CD4-positive, alpha-beta T cell treated with Interleukin-2 at 100 ng/mL for 4 hours (primary cell): ENCODE results near the gene SLC25A25.
"Not testable (repeated sequence)": the region's sequence is repeated elsewhere in the genome, so short reads cannot be mapped to it uniquely, and the experiment has no call there.

Experiments used
- DNase-seq: peaks from one replicate; pipeline ENCODE4 v3.0.0-alpha.2; 2020; ENCODE audit warnings: low spot score

The SLC25A25 gene

DNA sequence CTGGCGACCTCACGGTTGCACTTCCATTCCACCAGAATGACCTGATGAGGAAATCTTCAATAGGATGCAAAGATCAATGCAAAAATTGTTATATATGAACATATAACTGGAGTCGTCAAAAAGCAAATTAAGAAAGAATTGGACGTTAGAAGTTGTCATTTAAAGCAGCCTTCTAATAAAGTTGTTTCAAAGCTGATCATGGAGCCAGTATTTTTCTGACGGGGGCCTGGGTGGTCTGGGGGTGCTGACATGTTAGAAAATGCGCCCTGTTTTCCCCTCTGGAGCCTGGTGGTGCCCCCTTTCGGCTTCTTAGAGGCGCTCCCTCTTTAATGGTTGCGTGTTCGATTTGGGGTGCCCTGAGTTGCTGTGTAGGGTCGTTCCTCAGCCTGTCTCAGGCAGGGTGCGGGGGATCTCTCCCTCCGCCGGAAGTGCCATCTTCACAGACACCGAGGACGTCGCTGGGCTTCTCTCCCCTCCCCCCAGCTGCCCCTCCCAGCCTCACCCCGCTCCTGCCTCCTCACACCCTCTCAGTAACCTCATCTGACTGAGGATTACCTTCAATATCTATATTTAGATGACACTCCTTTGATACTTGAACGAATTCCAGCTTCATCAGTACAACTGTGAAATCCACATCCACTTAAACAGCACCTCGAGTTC lies 41.1 kb downstream of the SLC25A25 start:
- no peak for DNase-seq

- not testable (repeated sequence) for DNase-seq
Measured at GRCh38 chr9:128111726-128112125, 43.7 kb downstream of the SLC25A25 start.

- no peak for DNase-seq
Measured at GRCh38 chr9:128113526-128114325, 45.7 kb downstream of the SLC25A25 start.

- DNase-seq, result no peak
Measured at GRCh38 chr9:128114326-128115186, 46.5 kb downstream of the SLC25A25 start.

GRCh38 chr9:128115187-128116103 lies 47.4 kb downstream of the SLC25A25 start:
- no peak for DNase-seq

GRCh38 chr9:128116104-128117083 lies 48.4 kb downstream of the SLC25A25 start:
- DNase-seq, result no peak

GRCh38 chr9:128117613-128118471 lies 49.8 kb downstream of the SLC25A25 start:
- peak; percentile 95 for DNase-seq

DNA sequence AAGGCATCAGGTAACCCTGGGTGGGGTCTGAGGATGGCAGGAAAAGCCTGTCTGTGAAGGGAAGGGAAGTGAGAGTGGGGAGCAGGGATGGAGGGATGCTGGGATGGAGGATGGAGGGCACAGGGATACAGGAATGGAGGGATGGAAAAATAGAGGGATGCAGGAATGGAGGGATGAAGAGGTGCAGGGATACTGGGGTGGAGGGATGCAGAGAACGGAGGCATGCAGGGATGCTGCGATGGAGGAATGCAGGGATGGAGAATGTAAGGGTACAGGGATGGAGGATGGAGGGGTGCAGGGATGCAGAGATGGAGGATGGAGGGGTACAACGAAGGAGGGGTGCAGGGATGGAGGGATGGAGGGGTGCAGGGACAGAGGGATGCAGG lies 50.4 kb downstream of the SLC25A25 start:
- DNase-seq, result no peak

DNA sequence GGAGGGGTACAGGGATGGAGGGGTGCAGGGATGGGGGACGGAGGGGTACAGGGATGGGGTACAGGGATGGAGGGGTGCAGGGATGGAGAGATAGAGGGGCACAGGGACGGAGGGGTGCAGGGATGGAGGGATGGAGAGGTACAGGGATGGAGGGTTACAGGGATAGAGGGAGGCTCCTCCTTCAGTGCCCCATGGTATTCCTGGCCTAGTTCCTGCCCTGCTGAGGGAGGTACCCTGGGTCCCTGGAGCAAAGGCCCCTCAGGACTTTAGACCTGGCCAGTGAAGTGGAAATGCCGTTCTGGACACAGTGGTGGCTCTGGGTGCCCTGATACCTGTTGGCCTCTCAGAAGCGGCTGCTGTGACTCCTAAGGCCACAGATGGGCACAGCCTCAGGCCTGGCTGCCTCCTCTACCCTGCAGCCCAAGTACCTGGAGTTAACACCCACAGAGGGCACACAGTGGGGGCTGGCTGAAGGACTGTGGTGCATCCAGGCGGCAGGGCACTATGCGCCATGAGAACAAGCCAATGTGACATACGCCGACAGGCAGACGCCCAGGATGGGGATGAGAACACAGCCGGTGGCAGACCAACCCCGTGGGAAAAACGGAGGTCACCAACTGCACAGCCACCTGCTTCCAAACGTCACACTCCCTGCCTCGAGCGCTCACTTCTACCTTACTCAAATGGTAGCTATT lies 51.1 kb downstream of the SLC25A25 start:
- DNase-seq, result no peak

- DNase-seq, result no peak
Measured at GRCh38 chr9:128120061-128120740, 52.2 kb downstream of the SLC25A25 start.

DNA sequence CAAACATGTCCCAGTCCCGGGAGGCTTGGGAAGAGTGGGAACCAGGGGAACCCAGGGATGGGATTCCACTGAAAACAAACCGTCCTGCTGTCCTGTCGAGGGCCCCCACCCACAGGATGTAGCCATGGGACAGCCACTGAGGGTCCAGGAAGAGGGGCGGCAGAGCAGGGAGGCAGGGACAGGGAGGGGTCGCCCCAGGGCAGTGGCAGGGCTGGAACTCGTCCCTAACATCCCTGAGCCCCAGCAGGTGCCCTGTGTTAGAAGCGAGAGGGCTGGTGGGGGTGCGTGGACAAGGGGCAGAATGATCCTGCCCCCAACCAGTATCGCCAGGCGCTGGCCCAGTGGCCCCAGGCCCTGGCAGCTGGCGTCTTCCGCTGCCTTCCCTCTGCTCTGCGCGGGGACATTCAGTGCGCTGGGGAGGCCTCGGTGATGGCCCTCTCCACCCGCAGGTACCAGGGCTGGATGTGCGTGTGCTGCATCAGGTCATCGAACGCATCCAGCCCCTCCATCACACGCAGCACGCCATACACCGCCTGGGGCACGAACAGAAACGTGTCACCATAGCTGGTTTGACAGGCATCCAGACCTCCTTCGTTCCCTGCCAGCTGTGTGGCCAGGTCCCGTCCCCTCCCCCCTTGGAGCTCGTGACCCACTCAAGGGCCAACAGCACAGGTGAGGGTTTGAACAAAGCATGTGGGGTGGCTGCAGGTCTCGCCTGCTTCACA lies 52.9 kb downstream of the SLC25A25 start:
- DNase-seq, result no peak

- DNase-seq, result no peak
Measured at GRCh38 chr9:128121466-128121810, 53.4 kb downstream of the SLC25A25 start.

DNA sequence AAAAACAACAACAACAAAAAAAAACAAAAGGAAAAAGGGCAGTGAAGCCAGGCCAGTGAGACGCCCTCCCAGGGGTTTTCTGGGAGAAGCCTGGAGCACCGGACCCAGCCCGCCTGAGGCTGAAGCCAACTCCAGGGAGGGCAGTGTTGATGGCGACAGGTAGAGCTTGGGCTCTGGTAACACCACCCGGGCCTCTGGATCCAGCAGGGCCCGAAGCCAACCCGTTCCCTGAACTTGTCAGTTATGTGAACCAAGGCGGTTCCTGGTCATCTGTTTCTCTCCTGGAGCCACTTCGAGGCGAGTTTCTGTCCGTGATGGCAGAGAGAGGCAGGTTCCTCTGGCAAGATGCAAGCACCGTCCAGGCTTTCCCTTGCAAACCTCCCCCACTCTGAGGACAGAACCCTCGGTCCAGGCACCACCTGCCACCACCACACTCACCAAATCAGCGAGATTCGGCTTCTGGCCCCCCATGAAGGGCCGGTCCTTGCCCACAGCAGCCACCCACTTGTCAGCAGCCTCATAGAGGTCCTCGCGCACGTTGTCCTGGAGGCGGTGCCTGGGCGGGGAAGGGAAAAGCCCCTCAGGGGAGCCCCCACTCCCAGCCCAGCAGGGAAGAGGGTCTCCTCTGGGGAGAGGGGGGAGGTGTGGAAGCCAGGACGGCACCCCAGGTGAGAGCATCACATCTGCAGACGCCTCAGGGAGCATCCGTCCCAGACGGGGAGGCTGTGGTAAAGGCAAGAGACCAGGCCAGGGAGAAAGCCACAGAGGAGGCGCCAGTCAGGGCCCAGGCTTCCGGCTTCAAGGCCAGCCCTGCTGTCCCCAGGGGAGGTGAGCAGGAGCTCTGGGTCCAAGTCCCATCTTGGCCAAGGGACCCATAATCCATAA lies 54.1 kb downstream of the SLC25A25 start:
- DNase-seq, result no peak

- no peak for DNase-seq
Measured at GRCh38 chr9:128122809-128123175, 54.8 kb downstream of the SLC25A25 start.

- DNase-seq, result no peak
Measured at GRCh38 chr9:128123451-128124080, 55.5 kb downstream of the SLC25A25 start.

DNA sequence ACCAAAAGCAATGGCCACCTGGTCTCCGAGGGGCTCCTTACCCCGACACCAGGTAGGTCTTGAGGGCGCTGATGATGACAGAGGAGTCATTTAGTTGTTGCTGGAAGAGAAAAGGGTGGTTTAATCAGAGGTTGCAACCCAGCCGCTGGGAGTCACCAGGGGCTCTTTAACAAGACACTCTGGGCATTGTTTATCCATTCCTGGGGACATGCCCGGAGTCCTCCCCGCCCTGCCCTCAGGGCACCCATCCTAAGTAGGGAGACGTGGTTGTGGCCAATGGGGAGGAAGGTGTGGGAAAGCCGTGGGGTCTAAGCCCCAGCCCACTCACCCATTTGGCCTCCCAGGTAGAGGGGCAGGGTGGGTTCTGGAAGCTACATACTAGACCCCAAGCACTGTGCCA lies 56.4 kb downstream of the SLC25A25 start:
- DNase-seq, result no peak
